DMS 273 (cell line): ENCODE data around the gene MTA3.
"Not testable (repeated sequence)": the region's sequence is repeated elsewhere in the genome, so short reads cannot be mapped to it uniquely, and the experiment has no call there.

Experiments used
- DNase-seq: peaks from one replicate; lab custom pipeline; 2025; ENCODE audit not compliant: unreplicated experiment; lab: John Stamatoyannopoulos, UW

MTA3 gene

GRCh38 chr2:42606166-42606565 lies 37.7 kb downstream of the MTA3 start:
- DNase-seq = not testable (repeated sequence)

- DNase-seq = no peak
These were observed 38.7 kb downstream of the MTA3 start for GRCh38 chr2:42607101-42607637.

- no peak for DNase-seq
These were observed 45.0 kb downstream of the MTA3 start for GRCh38 chr2:42613281-42614064.

GRCh38 chr2:42614838-42615237 lies 46.4 kb downstream of the MTA3 start:
- no peak for DNase-seq

GRCh38 chr2:42618116-42618515 lies 49.7 kb downstream of the MTA3 start:
- no peak for DNase-seq

GRCh38 chr2:42618972-42619371 lies 50.5 kb downstream of the MTA3 start:
- no peak for DNase-seq

GRCh38 chr2:42621626-42622025 lies 53.2 kb downstream of the MTA3 start:
- not testable (repeated sequence) for DNase-seq

- peak; percentile 28 for DNase-seq
These were observed 54.7 kb downstream of the MTA3 start for GRCh38 chr2:42622943-42623676.

- no peak for DNase-seq
These were observed 55.6 kb downstream of the MTA3 start for GRCh38 chr2:42624047-42624446.

GRCh38 chr2:42628024-42628423 lies 59.6 kb downstream of the MTA3 start:
- DNase-seq = not testable (repeated sequence)

GRCh38 chr2:42636934-42637333 lies 68.5 kb downstream of the MTA3 start:
- no peak for DNase-seq

GRCh38 chr2:42638080-42638784 lies 69.8 kb downstream of the MTA3 start:
- DNase-seq = peak; percentile 55

- DNase-seq = peak; percentile 10
These were observed 71.1 kb downstream of the MTA3 start for GRCh38 chr2:42639340-42640077.

GRCh38 chr2:42640261-42640660 lies 71.8 kb downstream of the MTA3 start:
- no peak for DNase-seq

- DNase-seq = not testable (repeated sequence)
These were observed 73.9 kb downstream of the MTA3 start for GRCh38 chr2:42642371-42642770.

GRCh38 chr2:42645551-42645950 lies 77.1 kb downstream of the MTA3 start:
- no peak for DNase-seq

GRCh38 chr2:42648796-42649195 lies 80.4 kb downstream of the MTA3 start:
- DNase-seq = no peak

GRCh38 chr2:42651057-42651456 lies 82.6 kb downstream of the MTA3 start:
- DNase-seq = no peak

- DNase-seq = no peak
These were observed 83.7 kb downstream of the MTA3 start for GRCh38 chr2:42652086-42652485.

GRCh38 chr2:42653039-42653438 lies 84.6 kb downstream of the MTA3 start:
- no peak for DNase-seq
